Measurements from ENCODE around the gene RGCC. TPM values are rescaled to one million over a fixed set of nuclear protein-coding genes. Genes with fewer than 3 reads are reported as not detected.
A peak's percentile ranks its signal among the peaks of the same experiment; 100 is the strongest.
"Not testable (repeated sequence)": the region's sequence is repeated elsewhere in the genome, so short reads cannot be mapped to it uniquely, and the experiment has no call there.

RGCC gene
- total RNA-seq, 1 experiment from 2014 or later = not detected

DNA sequence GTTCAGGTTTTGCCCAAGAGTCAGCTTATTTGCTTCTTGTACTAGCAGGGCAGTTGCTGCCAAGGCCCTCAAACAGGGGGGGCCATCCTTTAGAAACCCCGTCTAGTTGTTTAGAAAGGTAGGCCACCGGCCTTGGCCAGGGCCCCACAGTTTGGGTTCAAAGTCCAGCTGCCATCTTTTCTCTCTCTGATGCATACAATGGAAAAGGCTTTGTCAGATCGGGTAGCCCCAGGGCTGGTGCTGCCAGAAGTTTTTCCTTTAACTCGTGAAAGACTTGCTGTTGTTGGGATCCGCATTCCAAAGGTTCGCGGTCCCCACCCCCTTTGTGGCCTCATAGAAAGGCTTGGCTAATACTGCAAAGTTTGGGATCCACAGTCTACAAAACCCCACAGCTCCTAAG is 35.4 kb upstream of the RGCC start:
- no CpG with 5 or more reads among the region's 7 CpGs for WGBS (ENCODE audit: extremely low coverage, insufficient read length, low lambda C conversion rate)
- DNase-seq; H3K18ac ChIP-seq (ENCODE audit: insufficient read length, low read depth, low read length); H3T11ph ChIP-seq (ENCODE audit: low read length); H3K23me2 ChIP-seq (ENCODE audit: insufficient read length, low read depth, low read length, poor library complexity, severe bottlenecking); H3K4me2 ChIP-seq (ENCODE audit: insufficient read depth, insufficient read length, low read length); H3K9me3 Mint-ChIP-seq; H2AK5ac ChIP-seq (ENCODE audit: insufficient read length, low read length); H3K4me1 ChIP-seq (ENCODE audit: insufficient read depth, low read length); H3K27me3 Mint-ChIP-seq (ENCODE audit: low read depth); H3K4ac ChIP-seq (ENCODE audit: low read depth, low read length); H3K9me3 ChIP-seq (ENCODE audit: control insufficient read depth, low read depth, low read length); H3K23ac ChIP-seq (ENCODE audit: insufficient read length, low read depth, low read length); H4K91ac ChIP-seq (ENCODE audit: insufficient read length, low read depth, low read length); H4K5ac ChIP-seq (ENCODE audit: insufficient read length, low read depth, low read length); H3K27ac ChIP-seq (ENCODE audit: insufficient read length, low read depth, low read length); H2BK12ac ChIP-seq (ENCODE audit: insufficient read length, low read depth, low read length); H2AFZ ChIP-seq (ENCODE audit: low read length); H3K27ac Mint-ChIP-seq; H3K79me2 ChIP-seq (ENCODE audit: insufficient read depth, low read length); H2BK20ac ChIP-seq (ENCODE audit: low read depth, low read length, poor library complexity, severe bottlenecking); H3K79me1 ChIP-seq (ENCODE audit: insufficient read depth, low read depth, low read length, poor library complexity, severe bottlenecking); H4K20me1 ChIP-seq (ENCODE audit: control insufficient read depth, insufficient read depth, insufficient read length); H3K9ac ChIP-seq (ENCODE audit: extremely low read depth, insufficient read length, low read length); H3K27me3 ChIP-seq (ENCODE audit: insufficient read depth, low read length); H2BK120ac ChIP-seq (ENCODE audit: low read depth, low read length, poor library complexity, severe bottlenecking); H3K36me3 Mint-ChIP-seq (ENCODE audit: insufficient read depth in 1 of 3, low read depth in 3 of 3); H4K8ac ChIP-seq (replicated peaks; ENCODE audit: insufficient read length, low read depth, low read length); H3K56ac ChIP-seq (ENCODE audit: insufficient read length, low read depth, low read length); H3K4me3 Mint-ChIP-seq; H2BK15ac ChIP-seq (ENCODE audit: low read depth, low read length); H3K14ac ChIP-seq (ENCODE audit: insufficient read depth, low read length); H2BK5ac ChIP-seq (ENCODE audit: insufficient read length, low read length): not testable (repeated sequence)
- peaks cover 10 to 12% of the 10 kb centered on the region in 2 experiments for H3K4me1 Mint-ChIP-seq

DNA sequence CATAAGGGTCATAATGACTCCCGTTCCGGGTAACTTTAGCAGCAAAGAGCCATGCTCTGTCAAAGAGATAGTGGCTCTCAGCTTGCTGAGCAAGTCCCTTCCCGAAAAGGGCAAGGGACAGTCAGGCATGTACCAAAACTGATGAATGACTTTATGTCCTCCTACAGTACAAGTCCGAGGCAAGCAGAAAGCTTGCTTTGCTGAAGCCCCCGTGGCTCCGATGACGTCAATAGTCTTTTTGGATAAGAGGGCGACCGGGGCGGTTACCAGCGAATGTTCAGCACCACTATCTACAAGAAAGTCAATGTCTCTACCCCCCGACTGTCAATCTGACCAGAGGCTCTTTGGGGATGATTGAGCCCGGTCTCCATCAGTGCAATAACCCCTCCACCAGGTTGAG is 34.1 kb upstream of the RGCC start:
- WGBS (ENCODE audit: extremely low coverage, insufficient read length, low lambda C conversion rate) = no CpG with 5 or more reads among the region's 13 CpGs
- not testable (repeated sequence) for H3K79me1 ChIP-seq (ENCODE audit: insufficient read depth, low read depth, low read length, poor library complexity, severe bottlenecking); H2BK15ac ChIP-seq (ENCODE audit: low read depth, low read length); H4K8ac ChIP-seq (replicated peaks; ENCODE audit: insufficient read length, low read depth, low read length); H3K4me2 ChIP-seq (ENCODE audit: insufficient read depth, insufficient read length, low read length); H3K4ac ChIP-seq (ENCODE audit: low read depth, low read length); H3K4me3 Mint-ChIP-seq; H3K27ac ChIP-seq (ENCODE audit: insufficient read length, low read depth, low read length); H3K27me3 ChIP-seq (ENCODE audit: insufficient read depth, low read length); H3K14ac ChIP-seq (ENCODE audit: insufficient read depth, low read length); H2AFZ ChIP-seq (ENCODE audit: low read length); H2AK5ac ChIP-seq (ENCODE audit: insufficient read length, low read length); H4K91ac ChIP-seq (ENCODE audit: insufficient read length, low read depth, low read length); DNase-seq; H2BK5ac ChIP-seq (ENCODE audit: insufficient read length, low read length); H3K9ac ChIP-seq (ENCODE audit: extremely low read depth, insufficient read length, low read length); H3K36me3 Mint-ChIP-seq (ENCODE audit: insufficient read depth in 1 of 3, low read depth in 3 of 3); H2BK12ac ChIP-seq (ENCODE audit: insufficient read length, low read depth, low read length); H2BK120ac ChIP-seq (ENCODE audit: low read depth, low read length, poor library complexity, severe bottlenecking); H3K23me2 ChIP-seq (ENCODE audit: insufficient read length, low read depth, low read length, poor library complexity, severe bottlenecking); H4K20me1 ChIP-seq (ENCODE audit: control insufficient read depth, insufficient read depth, insufficient read length); H3K56ac ChIP-seq (ENCODE audit: insufficient read length, low read depth, low read length); H3K9me3 ChIP-seq (ENCODE audit: control insufficient read depth, low read depth, low read length); H2BK20ac ChIP-seq (ENCODE audit: low read depth, low read length, poor library complexity, severe bottlenecking); H3K18ac ChIP-seq (ENCODE audit: insufficient read length, low read depth, low read length); H3K23ac ChIP-seq (ENCODE audit: insufficient read length, low read depth, low read length); H3K9me3 Mint-ChIP-seq; H4K5ac ChIP-seq (ENCODE audit: insufficient read length, low read depth, low read length); H3K79me2 ChIP-seq (ENCODE audit: insufficient read depth, low read length); H3K4me1 ChIP-seq (ENCODE audit: insufficient read depth, low read length); H3T11ph ChIP-seq (ENCODE audit: low read length)
- H3K4me1 Mint-ChIP-seq = peaks cover 14 to 16% of the 10 kb centered on the region in 2 experiments
- H3K27ac Mint-ChIP-seq = peak overlapping the region in 1 of 3 experiments; percentile 81; a peak in 1 of 7 replicates
- H3K27me3 Mint-ChIP-seq (ENCODE audit: low read depth) = peaks cover 10% of the 10 kb centered on the region

Measured in H9 (cell line).